ENCODE measurements around the gene LAD1.

Gene LAD1

GRCh38 chr1:201347498-201348210, 51.5 kb downstream of the LAD1 start:
- no peak for DNase-seq (ENCODE audit: low spot score)

GRCh38 chr1:201346987-201347386, 52.1 kb downstream of the LAD1 start:
- no peak for DNase-seq (ENCODE audit: low spot score)

GRCh38 chr1:201346337-201346939, 52.7 kb downstream of the LAD1 start:
- DNase-seq (ENCODE audit: low spot score) = peak; percentile 51

DNA sequence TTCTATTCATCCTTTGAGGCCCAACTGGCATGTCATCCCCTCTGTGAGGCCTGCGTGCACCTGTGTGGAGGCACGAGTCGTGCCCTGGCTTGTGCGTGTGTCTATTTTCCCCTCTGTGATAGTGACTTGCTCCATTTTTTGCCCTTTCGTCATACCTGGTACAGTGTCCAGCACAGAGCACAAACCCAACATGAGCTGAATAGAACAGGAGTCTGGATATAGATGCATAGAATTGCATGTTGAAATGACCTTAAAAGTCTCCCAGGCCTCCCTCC, 54.1 kb downstream of the LAD1 start:
- DNase-seq (ENCODE audit: low spot score) = no peak

DNA sequence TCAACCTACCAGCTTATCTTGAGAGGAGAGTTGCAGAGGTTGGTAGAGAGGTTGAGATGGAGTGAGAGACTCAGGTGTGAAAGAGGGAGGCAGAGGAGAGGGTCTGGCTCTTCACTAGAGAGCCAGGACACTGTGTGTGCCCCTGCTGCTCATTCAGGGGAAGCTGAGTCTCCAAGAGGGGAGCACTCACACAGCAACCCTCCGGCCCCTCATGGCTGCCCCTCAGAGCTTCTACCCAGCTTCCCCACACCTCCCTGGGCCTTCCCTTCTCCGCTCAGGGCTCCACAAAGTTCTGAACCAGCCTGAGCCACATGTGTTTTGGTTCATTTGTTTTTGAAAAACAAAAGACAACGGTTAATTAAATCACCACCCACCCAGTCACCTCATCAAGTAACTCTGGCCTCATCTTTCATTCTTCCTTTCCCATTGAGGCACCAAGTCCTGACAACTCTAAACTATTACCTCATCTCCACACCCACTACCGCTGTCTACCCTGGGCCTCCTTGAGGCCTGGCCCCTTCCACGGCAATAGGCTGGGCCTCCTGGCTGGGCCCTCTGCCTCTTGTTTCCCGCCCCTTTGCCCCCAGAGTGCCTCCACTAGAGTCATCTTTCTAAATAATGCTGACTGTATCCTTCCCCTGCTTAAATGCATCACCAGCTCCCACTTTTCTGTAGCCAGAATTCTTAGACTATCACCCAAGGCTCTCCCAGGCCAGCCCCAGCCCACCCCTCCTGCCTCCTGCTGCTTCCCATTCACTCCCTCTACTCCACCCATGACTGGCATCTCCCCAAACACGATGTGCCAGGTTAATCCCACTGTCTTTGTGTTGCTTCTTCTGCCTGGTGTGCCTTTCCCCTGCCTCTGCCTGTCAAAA, 54.7 kb downstream of the LAD1 start:
- DNase-seq (ENCODE audit: low spot score) = no peak

- DNase-seq (ENCODE audit: low spot score) = no peak
Measured at GRCh38 chr1:201341377-201341776, 57.7 kb downstream of the LAD1 start.

DNA sequence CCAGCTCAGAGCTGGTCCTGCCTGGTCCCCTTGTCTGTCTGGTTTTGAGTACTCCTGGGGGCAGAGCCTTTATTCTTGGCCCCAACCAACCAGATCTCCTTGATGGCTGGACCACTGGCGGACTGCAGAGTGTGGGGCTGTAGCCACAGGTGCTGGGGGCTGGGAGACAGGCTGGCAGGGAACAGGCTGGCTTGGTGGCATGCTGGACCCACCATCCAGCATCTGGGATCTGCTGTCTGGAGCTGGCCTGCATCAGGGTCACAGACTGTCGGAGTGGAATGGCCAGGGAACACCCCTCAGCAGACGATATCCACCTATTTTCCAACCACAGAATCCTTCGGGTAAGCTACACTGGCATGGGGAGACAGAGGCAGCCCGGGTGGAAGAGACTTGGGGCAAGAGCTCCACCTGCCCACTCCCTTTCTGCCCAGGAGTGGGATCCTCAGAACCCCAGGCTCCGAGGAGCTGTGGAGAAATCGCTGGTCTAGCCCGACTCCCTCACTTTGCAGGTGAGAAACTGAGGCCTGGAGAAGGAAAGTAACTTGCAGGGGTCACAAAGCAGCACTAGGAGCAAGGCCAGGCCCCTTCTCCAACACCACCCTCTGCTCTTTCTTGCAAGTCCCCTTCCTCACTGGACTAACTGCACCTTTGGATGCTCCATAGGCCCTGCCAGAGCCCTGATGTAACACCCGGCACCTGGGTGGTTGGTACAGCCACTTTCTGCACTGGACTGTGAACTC, 62.2 kb downstream of the LAD1 start:
- no peak for DNase-seq (ENCODE audit: low spot score)

DNA sequence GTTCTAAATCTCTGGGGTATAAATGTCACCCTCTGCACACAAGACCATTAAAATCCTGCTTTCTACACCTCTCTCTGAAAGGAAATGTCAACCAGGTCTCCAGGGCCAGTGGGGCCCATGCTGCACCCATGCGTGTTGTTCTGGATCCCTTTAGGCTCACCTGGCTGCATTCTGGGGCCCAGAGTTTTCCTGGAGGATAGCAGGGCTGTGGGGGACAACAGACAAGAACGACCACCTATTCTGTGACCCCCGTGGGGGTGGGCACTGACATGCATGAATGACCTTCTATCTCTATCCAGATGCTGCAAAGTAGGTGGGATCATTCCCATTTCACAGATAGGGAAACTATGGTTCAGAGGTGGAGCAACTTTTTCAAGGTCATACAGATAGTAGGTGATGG, 63.2 kb downstream of the LAD1 start:
- no peak for DNase-seq (ENCODE audit: low spot score)

- DNase-seq (ENCODE audit: low spot score) = no peak
Measured at GRCh38 chr1:201335174-201335870, 63.8 kb downstream of the LAD1 start.

DNA sequence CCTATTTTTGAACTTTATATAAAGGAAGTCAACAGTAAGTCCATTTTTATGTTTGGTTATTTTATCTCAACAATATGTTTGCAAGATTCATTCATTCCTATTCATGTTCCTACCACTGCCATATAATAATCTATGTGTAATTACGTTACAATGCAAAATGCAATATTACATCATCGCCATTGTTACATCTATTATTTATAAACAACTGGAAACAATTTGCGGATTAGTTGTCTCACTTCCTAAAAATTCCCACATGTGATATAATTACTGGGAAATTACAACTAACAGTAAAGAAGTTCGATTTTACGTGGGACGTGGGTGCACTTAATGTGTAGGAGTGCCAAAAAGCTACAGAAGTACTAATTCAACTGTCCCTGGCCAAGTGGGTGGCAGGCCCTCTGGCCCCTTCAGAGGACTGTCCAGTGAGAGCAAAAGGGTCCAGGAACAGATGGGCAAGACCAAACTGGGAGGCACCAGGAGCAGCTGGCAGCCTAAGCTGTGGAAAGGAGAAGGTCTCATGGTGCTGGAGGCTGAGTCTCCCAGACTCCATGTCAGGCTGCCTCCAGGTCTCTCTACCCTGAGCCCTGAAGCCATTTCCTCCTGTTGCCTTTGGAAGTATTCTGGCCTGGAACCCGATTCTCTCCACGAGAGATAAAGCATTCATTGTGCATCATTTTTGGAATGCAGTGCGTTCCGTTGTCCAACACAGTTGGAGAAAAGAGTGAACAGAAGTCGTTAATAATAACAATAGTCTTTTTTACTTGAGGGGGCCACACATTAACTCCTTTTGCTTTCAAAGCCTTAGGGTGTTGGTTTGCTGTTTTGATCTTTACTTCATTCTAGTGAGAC, 64.6 kb downstream of the LAD1 start:
- no peak for DNase-seq (ENCODE audit: low spot score)

DNA sequence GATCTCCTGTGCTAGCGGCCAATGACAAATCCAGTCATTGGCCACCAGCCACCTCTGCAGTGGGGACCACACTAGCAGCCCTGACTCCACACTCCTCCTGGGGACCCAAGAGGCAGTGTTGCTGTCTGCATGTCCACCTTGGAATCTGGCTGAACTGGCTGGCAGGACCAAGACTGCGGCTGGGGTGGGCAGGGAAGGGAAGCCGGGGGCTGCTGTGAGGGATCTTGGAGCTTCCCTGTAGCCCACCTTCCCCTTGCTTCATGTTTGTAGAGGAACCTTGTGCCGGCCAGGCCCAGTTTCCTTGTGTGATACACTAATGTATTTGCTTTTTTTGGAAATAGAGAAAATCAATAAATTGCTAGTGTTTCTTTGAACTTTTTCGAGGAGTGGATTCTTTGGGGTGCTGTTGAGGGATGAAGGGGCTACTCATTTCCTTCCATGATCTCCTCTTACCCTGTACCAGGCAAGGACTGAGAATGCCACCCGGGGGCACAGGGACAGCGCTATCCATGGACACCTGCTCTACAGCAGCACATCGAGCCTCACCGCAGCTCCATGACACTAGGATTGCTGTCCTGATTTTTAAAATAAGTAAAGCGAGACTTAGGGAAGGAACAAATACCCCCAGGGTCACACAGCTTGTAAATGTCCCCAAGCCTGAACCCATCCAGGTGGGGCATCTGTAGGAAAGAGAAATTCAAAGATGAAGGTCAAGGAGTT, 66.3 kb downstream of the LAD1 start:
- no peak for DNase-seq (ENCODE audit: low spot score)

DNA sequence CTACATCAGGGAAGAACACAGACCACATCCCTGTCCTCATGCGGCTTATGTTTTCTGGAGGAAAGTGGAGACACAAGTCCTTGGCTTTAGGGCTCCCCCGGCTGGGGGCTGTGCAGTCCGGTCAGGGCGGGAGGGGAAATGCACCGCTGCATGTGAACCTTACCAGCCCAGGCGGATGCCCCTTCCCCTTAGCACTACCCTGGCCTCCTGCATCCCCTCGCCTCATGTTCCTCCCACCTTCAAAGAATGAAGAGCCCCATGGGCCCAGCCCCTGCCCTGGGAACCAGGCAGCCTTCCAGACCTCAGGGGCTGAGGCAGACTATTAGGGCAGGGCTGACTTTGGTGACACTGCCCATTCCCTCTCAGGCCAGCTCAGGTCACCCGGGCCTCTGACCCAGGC, 67.1 kb downstream of the LAD1 start:
- no peak for DNase-seq (ENCODE audit: low spot score)

GRCh38 chr1:201331166-201331565, 68.0 kb downstream of the LAD1 start:
- no peak for DNase-seq (ENCODE audit: low spot score)
